Calu3 (cell line): ENCODE measurements around the gene RIF1. TPM values are rescaled to one million over a fixed set of nuclear protein-coding genes. Genes with fewer than 3 reads are reported as not detected.
"Not testable (repeated sequence)": the region's sequence is repeated elsewhere in the genome, so short reads cannot be mapped to it uniquely, and the experiment has no call there.

Source experiments
- BruUV-seq: library from RNA; stranded (reverse); fragments of 400-500 nt; replicated peaks from 2 replicates; lab custom pipeline; 2021; lab: Mats Ljungman, UMichigan
- CTCF ChIA-PET: fragments of 300-600 bp; sonication (Branson Sonifier 250); formaldehyde crosslinking; loops from one replicate; lab custom pipeline; 2022; ENCODE audit warnings: antibody characterized with exemption; lab: Charles Lee
- DNase-seq: peaks from one replicate; pipeline ENCODE4 v3.0.0; 2022
- H3K27ac Mint-ChIP-seq: one replicate; pipeline ENCODE4 v1.8.0; 2022; ENCODE audit warnings: mixed read lengths; ENCODE audit not compliant: unreplicated experiment
- H3K27me3 Mint-ChIP-seq: one replicate; pipeline ENCODE4 v1.8.0; 2022; ENCODE audit warnings: mixed read lengths; ENCODE audit not compliant: unreplicated experiment
- H3K36me3 Mint-ChIP-seq: one replicate; pipeline ENCODE4 v1.8.0; 2022; ENCODE audit warnings: mild to moderate bottlenecking, moderate library complexity, mixed read lengths; ENCODE audit not compliant: insufficient read depth, unreplicated experiment
- H3K4me1 Mint-ChIP-seq: one replicate; pipeline ENCODE4 v1.8.0; 2022; ENCODE audit warnings: mild to moderate bottlenecking, low read depth, mixed read lengths; ENCODE audit not compliant: unreplicated experiment
- H3K4me3 Mint-ChIP-seq: one replicate; pipeline ENCODE4 v1.8.0; 2022; ENCODE audit warnings: mild to moderate bottlenecking, low read depth, moderate library complexity, mixed read lengths; ENCODE audit not compliant: unreplicated experiment
- H3K9me3 Mint-ChIP-seq: one replicate; pipeline ENCODE4 v1.8.0; 2022; ENCODE audit warnings: low read depth, mixed read lengths; ENCODE audit not compliant: unreplicated experiment
- intact Hi-C: fragments of 100-400 bp; cut with micrococcal nuclease; formaldehyde crosslinking; loops from one replicate; pipeline ENCODE4 v1.10.0; 2022; ENCODE audit not compliant: unreplicated experiment
- total RNA-seq: library from RNA; stranded (reverse); gene quantifications from 2 replicates; pipeline ENCODE4 v1.2.3, GENCODE V29; 2022
- TF ChIP-seq, protein P1 (sequence below): fragments of 200-600 bp; IDR thresholded peaks from one replicate; pipeline ENCODE4 v1.8.0; 2022; ENCODE audit warnings: antibody characterized with exemption; ENCODE audit not compliant: unreplicated experiment

RIF1 gene
- total RNA-seq, 1 experiment from 2014 or later: 78.1 TPM

DNA sequence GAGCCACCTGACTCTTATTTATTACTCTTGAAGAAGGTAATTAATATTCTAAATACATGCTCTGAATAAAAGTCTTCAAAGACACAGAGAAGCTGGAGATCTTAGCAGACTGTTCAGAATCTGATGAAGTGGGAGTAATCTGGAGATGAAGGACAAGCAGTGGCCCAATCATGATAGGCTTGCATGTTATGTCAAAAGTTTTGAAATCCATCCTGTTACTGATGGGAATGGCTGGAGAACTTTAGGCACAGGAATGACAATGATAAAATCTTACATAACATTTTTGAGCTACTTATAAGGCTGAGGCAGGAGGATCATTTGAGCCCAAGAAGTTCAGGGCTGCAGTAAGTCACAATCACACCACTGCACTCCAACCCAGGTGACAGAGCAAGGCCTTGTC, 2.4 kb upstream of the RIF1 start:
- intact Hi-C loops: loop anchor here (5.0 to 10.0 kb wide), 2 partner anchors 35 to 72 kb away; no protein-coding TSS in a partner anchor
- Mint-ChIP-seq H3K36me3 (peaks cover 27% of the 10 kb centered on the region), H3K27me3 (no peaks in the 10 kb centered on the region), H3K27ac (no peak overlapping the region), H3K9me3 (no peaks in the 10 kb centered on the region), H3K4me3 (no peak overlapping the region), H3K4me1 (peaks cover 13% of the 10 kb centered on the region)
- TF ChIP-seq, protein P1, sequence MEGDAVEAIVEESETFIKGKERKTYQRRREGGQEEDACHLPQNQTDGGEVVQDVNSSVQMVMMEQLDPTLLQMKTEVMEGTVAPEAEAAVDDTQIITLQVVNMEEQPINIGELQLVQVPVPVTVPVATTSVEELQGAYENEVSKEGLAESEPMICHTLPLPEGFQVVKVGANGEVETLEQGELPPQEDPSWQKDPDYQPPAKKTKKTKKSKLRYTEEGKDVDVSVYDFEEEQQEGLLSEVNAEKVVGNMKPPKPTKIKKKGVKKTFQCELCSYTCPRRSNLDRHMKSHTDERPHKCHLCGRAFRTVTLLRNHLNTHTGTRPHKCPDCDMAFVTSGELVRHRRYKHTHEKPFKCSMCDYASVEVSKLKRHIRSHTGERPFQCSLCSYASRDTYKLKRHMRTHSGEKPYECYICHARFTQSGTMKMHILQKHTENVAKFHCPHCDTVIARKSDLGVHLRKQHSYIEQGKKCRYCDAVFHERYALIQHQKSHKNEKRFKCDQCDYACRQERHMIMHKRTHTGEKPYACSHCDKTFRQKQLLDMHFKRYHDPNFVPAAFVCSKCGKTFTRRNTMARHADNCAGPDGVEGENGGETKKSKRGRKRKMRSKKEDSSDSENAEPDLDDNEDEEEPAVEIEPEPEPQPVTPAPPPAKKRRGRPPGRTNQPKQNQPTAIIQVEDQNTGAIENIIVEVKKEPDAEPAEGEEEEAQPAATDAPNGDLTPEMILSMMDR: no peak
- no peak for DNase-seq
- CTCF ChIA-PET: no interaction called here
- no TSS peak for BruUV-seq

GRCh38 chr2:151408788-151409600, 708 bp upstream of the RIF1 start:
- H3K4me3 Mint-ChIP-seq: peak overlapping the region; percentile 98
- CTCF ChIA-PET: no interaction called here
- H3K27ac Mint-ChIP-seq: peak overlapping the region; percentile 93
- TF ChIP-seq, protein P1: no peak
- no peaks in the 10 kb centered on the region for H3K27me3 Mint-ChIP-seq
- no TSS peak for BruUV-seq
- peaks cover 16% of the 10 kb centered on the region for H3K4me1 Mint-ChIP-seq
- intact Hi-C loops: loop anchor here (5.0 to 10.0 kb wide), 2 partner anchors 37 to 74 kb away; no protein-coding TSS in a partner anchor
- H3K36me3 Mint-ChIP-seq: peaks cover 41% of the 10 kb centered on the region
- DNase-seq: no peak
- no peaks in the 10 kb centered on the region for H3K9me3 Mint-ChIP-seq

- BruUV-seq: no TSS peak
- peak overlapping the region; percentile 98 for H3K4me3 Mint-ChIP-seq
These were observed 758 bp downstream of the RIF1 start for GRCh38 chr2:151410485-151410834.

GRCh38 chr2:151417650-151418049, 7.9 kb downstream of the RIF1 start:
- no TSS peak for BruUV-seq
- Mint-ChIP-seq H3K36me3 (peaks cover 65% of the 10 kb centered on the region), H3K4me3 (no peak overlapping the region), H3K27me3 (no peaks in the 10 kb centered on the region), H3K4me1 (peaks cover 10% of the 10 kb centered on the region), H3K9me3 (no peaks in the 10 kb centered on the region), H3K27ac (no peak overlapping the region)
- intact Hi-C loops: no loop called here
- CTCF ChIA-PET: no interaction called here
- no peak for DNase-seq
- TF ChIP-seq, protein P1: no peak

More at GRCh38 chr2:151410485-151410834, 758 bp downstream of the RIF1 start:
- Mint-ChIP-seq H3K9me3 (no peaks in the 10 kb centered on the region), H3K36me3 (peaks cover 56% of the 10 kb centered on the region), H3K27me3 (no peaks in the 10 kb centered on the region), H3K4me1 (peaks cover 16% of the 10 kb centered on the region), H3K27ac (peak overlapping the region; percentile 93)
- intact Hi-C loops: loop anchor here (2.0 to 5.0 kb wide), 2 partner anchors 120 to 148 kb away; partner anchors contain the start of gene RBM43
- DNase-seq: peak; percentile 56
- CTCF ChIA-PET: interaction anchor here (0.6 to 0.7 kb wide), 5 partner anchors 66 to 956 kb away, joined by 3 to 11 read pairs (median 7); no protein-coding TSS in a partner anchor
- TF ChIP-seq, protein P1: no peak

DNA sequence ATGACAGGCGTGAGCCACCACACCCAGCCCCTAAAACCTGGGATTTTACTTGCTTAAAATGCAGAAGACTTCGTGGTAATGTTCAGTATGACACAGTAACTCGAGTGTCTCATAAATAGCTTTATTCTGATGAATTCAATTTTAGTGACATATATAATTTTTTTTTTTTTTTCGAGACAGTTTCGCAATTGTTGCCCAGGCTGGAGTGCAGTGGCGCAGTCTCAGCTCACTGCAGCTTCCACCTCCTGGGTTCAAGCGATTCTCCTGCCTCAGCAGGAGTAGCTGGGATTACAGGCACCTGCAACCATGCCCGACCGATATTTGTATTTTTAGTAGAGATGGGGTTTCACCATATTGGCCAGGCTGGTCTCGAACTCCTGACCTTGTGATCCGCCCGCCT, 12.0 kb downstream of the RIF1 start:
- CTCF ChIA-PET: interaction anchor here (0.7 kb wide), 1 partner anchor 1190 kb away, joined by 3 read pairs; no protein-coding TSS in a partner anchor
- BruUV-seq, DNase-seq, H3K27ac Mint-ChIP-seq, H3K9me3 Mint-ChIP-seq, H3K27me3 Mint-ChIP-seq, H3K4me1 Mint-ChIP-seq, H3K4me3 Mint-ChIP-seq, intact Hi-C loops: not testable (repeated sequence)
- H3K36me3 Mint-ChIP-seq: peaks cover 59% of the 10 kb centered on the region
